ENCODE measurements around the gene ACAP1.
A peak's percentile ranks its signal among the peaks of the same experiment; 100 is the strongest.
"Not testable (repeated sequence)": the region's sequence is repeated elsewhere in the genome, so short reads cannot be mapped to it uniquely, and the experiment has no call there.

Gene ACAP1

DNA sequence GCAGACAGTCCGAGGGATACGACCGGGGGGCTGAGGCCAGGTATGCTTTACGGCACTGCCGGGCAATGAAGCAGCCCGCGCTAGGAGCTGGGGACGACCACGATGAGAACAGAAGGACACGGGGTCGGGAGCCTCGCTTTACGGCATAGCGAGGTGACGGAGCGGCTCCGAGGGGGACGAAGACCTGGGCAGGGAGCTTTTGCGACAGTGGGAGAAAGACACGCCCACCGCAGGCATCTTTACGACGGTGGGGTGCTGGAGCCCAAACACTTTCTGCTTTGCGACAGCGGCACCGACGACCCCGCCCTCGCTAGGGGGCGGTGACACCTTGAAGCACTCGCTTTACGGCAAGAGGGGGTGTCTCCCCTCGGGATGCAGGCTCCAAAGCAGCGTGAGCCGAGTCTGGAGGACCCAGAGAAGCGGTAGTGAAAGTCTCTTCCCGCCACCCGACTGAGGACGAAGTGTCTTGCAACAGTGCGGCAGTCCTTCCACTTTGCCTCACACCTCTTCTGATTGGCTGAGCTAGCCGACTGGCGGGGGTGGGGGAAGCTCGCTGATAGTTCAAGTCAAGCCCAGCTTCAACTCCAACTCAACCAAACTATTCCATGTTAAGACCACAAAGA, 6.8 kb upstream of the ACAP1 start:
- peak; percentile 99 for DNase-seq

DNA sequence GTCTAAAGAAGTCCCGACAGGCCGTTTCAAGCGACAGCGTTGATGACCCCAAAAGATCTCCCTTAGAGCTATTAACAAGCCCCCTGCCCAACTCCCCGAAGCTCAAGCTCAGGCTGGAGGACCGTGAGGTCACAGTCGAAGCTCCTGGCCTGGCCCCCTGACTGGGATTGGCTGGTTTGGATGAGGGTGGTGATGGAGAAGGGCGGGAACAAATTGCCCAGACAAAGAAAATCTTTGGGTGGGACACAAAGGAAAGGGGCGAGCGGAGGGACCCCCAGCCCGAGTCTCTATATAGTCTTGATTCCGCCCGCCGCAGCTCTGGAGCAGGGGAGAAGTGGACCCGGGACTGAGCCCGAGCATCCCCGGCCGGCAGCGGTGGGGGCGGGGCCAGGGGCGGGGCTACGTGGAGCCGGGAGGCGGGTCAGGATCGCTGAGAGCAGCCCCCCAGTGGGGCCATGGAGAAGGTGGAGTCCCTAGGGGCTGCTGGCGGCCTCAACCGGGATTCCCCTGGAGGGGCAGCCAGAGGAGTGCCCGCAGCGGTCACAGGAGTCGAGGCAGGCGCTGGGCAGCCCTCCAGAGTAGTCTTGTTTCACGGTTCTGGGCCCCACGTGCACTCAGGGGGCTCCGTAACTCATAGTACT, 6.2 kb upstream of the ACAP1 start:
- peak; percentile 81 for DNase-seq

GRCh38 chr17:7330638-7331015, 5.7 kb upstream of the ACAP1 start:
- no peak for DNase-seq

- DNase-seq, result no peak
These were observed 4.2 kb upstream of the ACAP1 start for GRCh38 chr17:7332111-7332510.

- not testable (repeated sequence) for DNase-seq
These were observed 3.7 kb upstream of the ACAP1 start for GRCh38 chr17:7332600-7333069.

DNA sequence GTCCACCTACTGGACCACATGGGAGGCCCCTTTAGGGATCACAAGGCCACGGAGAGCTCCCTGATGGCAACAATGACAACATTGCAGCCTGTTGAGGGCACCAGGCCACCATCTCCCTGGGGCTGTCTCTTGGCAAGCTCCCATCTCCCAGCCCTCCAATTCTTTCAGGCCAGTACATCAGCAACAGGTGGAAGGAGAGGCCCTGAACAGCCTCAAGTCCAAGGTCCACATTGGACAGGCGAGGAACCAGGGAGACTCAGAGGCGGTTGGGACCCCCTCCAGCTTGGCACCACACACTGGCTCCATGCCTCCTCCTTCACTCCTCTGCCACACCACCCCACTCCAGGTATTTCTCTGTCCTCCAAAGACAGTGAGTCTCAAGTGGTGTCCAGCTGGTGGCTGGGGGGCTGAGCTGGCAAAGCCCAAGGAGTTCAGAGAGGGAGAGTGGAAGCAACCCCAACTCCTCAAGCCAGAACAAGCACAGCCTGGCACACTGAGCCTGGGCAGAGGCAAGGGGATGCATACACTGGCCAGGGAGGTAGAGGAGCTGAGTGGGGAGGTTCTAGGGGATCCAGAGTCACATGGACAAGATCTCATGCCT, 1.3 kb upstream of the ACAP1 start:
- no peak for DNase-seq

DNA sequence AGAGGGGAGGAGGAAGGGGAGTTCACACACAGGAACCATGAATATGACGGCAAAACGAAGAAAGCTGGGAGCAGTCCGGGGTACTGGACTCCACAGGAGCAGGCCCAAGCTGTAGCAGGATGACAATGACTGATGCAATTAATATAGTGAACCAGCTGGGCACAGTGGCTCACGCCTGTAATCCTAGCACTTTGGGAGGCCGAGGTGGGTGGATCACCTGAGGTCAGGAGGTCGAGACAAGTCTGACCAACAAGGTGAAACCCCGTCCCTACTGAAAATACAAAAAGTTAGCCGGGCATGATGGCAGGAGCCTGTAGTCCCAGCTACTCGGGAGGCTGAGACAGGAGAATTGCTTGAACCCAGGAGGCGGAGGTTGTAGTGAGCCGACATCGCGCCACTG, 564 bp upstream of the ACAP1 start:
- DNase-seq, result not testable (repeated sequence)

DNA sequence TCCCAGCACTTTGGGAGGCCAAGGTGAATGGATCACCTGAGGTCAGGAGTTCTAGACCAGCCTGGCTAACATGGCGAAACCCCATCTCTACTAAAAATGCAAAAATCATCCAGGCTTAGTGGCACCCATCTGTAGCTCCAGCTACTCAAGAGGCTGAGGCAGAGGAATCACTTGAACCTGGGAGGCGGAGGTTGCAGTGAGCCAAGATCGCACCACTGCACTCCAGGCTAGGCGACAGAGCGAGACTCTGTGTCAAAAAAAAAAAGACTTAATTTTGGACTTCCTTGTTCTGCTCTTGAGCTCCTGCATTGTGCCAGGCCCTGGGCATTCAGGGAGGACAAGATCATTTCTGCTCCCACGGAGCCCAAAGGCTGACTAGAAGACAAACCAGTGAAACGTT, 1.3 kb downstream of the ACAP1 start:
- DNase-seq, result not testable (repeated sequence)

GRCh38 chr17:7340179-7340578, 3.9 kb downstream of the ACAP1 start:
- DNase-seq, result no peak

DNA sequence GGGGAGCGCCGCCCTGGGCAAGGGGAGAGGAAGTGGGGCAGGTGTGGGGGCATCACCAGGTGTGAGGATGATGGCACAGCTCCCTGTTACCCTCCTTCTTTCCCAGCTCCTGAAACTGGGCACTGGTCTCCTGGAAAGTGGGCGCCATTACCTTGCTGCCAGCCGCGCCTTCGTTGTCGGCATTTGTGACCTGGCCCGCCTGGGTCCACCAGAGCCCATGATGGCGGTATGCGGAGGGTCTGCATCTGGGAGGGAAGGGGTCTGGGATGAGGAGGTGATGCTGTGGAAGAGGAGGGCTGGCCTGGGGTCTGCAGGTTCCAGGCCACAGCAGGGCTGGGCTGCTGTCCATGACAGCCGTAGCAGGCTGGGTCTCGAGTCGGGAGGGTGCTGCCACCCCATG, 5.5 kb downstream of the ACAP1 start:
- no peak for DNase-seq

DNA sequence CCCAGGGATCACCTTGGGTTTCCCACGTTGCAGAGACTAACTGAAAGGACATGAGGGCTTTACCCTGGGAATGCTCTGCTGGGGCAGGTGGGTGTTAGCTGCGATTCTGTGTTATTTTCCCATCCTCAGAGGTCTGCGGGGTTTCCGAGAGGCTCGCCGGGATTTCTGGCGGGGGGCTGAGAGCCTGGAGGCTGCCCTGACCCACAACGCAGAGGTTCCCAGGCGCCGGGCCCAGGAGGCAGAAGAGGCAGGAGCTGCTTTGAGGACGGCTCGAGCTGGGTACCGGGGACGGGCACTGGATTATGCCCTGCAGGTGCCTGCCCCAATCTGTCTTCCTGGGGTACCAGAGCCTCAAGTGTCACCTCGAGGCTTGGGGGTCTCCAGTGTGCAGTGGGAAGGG, 6.9 kb downstream of the ACAP1 start:
- DNase-seq, result no peak

- no peak for DNase-seq
These were observed 10.7 kb downstream of the ACAP1 start for GRCh38 chr17:7346761-7347614.

- DNase-seq, result no peak
These were observed 11.5 kb downstream of the ACAP1 start for GRCh38 chr17:7347630-7348477.

DNA sequence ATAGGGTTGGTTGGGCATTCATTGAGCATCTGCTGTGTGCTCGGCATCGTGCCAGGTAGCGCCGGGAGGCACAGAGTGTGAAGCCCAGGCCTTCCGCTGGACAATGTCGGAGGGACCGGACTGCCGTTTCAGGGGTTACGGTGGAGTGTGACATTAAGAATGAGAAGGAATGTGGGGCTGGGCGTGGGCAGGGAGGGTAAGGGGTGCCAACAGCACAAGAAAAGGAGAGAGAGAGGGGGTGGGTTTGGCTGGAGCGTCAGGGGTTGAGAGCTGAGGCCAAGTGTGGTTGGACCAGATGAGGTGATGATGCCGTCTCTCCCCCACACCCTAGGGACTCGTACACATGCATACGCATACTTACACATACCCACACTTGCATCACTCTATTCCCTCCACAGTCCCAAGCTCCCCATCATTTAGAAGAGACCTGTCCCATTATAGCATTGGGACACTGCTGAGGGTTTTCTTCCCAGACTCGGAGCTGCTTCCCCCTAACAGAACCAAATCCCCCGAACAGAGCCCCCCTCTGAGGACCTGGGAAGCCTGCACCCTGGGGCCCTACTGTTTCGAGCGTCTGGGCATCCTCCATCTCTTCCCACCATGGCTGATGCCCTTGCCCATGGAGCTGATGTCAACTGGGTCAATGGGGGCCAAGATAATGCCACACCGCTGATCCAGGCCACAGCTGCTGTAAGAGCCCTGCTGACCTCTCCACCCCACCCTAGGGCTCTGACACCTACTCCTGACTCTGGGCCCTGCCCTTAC, 12.3 kb downstream of the ACAP1 start:
- DNase-seq, result peak; percentile 72

- DNase-seq, result peak; percentile 94
These were observed 15.6 kb downstream of the ACAP1 start, which contains the start of gene KCTD11 for GRCh38 chr17:7351665-7352502. Gene KCTD11, plus strand, starts transcription at chr17:7352162.

GRCh38 chr17:7352503-7352889, 16.2 kb downstream of the ACAP1 start:
- no peak for DNase-seq

GRCh38 chr17:7352910-7353635, 16.7 kb downstream of the ACAP1 start:
- no peak for DNase-seq

DNA sequence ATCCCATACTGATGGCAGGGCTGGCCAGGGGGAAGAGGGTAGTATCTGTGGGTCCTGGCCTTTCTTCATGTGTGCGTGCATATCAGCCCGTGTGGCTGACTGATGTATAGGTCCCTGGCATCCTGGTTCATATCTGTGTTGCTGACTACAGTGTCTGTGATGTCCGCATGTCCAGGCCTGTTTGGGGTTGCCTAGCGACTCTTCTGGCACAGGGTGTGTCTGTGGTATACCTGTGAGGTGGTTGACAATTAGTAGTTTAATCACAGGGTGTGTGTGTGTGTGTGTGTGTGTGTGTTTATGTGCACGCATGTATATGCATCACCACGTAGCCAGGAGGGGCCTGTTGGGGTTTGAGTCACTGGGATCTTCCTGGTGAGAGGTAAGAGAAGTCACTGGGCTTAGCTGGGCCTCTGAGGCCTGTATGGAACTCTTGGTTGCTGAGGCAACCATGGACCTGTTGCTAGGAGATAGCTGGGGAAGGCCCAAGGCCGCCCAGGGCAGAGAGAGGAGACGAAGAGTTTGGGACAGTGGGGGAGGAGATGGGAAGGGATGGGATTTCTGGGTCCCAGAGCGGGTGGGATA, 18.0 kb downstream of the ACAP1 start:
- DNase-seq, result peak; percentile 49

GRCh38 chr17:7355053-7355452, 18.7 kb downstream of the ACAP1 start, which contains the start of gene TMEM95:
Gene TMEM95, plus strand, starts transcription at chr17:7355156. Its CDS starts 49 bp downstream, at chr17:7355205.
- peak; percentile 18 for DNase-seq
